H1 (cell line): ENCODE data around the gene PARP1. TPM values are rescaled to one million over a fixed set of nuclear protein-coding genes. Genes with fewer than 3 reads are reported as not detected.
A peak's percentile ranks its signal among the peaks of the same experiment; 100 is the strongest.

Experiments
- CTCF ChIA-PET: fragments of 300-600 bp; sonication (Branson Sonifier 250); formaldehyde crosslinking; loops from one replicate; lab custom pipeline; 2021; ENCODE audit not compliant: partially characterized antibody; lab: Charles Lee
- POLR2A ChIA-PET: fragments of 300-600 bp; sonication (Branson Sonifier 250); formaldehyde crosslinking; loops from one replicate; lab custom pipeline; 2021; ENCODE audit warnings: inconsistent platforms; ENCODE audit not compliant: partially characterized antibody; lab: Charles Lee
- DNase-seq, 2 experiments: peaks; one replicate each; pipeline versions ENCODE4 v3.0.0 to v3.0.0-alpha.2; 2010 to 2022; ENCODE audit warnings: low spot score in 2 of 2, low read depth in 1 of 2, mixed read lengths in 1 of 2
- FAIRE-seq: peaks from 2 replicates; lab custom pipeline; 2011; peaks lifted over from hg19 to GRCh38; lab: Jason Lieb, UNC
- H2AFZ ChIP-seq: 2 replicates; pipeline ENCODE4 v1.8.1; 2012; ENCODE audit warnings: low read length, inconsistent platforms
- H2AK5ac ChIP-seq: 2 replicates; pipeline ENCODE4 v1.6.1; 2013; ENCODE audit warnings: low read depth, low read length
- H2BK120ac ChIP-seq: replicated peaks from 2 replicates; pipeline ENCODE3; 2013; ENCODE audit warnings: low read depth, low read length, inconsistent platforms
- H2BK12ac ChIP-seq: 2 replicates; pipeline ENCODE4 v1.6.1; 2013; ENCODE audit warnings: low read depth, low read length
- H2BK15ac ChIP-seq: 2 replicates; pipeline ENCODE4 v1.6.1; 2013; ENCODE audit warnings: low read length
- H2BK20ac ChIP-seq: 2 replicates; pipeline ENCODE4 v1.6.1; 2013; ENCODE audit warnings: low read length
- H2BK5ac ChIP-seq: 2 replicates; pipeline ENCODE4 v1.6.1; 2013; ENCODE audit warnings: low read depth, low read length
- H3K14ac ChIP-seq: 2 replicates; pipeline ENCODE4 v1.6.1; 2013; ENCODE audit warnings: inconsistent platforms; ENCODE audit not compliant: insufficient read length
- H3K18ac ChIP-seq: 2 replicates; pipeline ENCODE4 v1.6.1; 2013; ENCODE audit warnings: low read length; ENCODE audit errors: extremely low read depth
- H3K23ac ChIP-seq: 2 replicates; pipeline ENCODE4 v1.6.1; 2013; ENCODE audit warnings: inconsistent platforms; ENCODE audit not compliant: insufficient read length
- H3K23me2 ChIP-seq: 2 replicates; pipeline ENCODE4 v1.6.1; 2013; ENCODE audit warnings: low read depth, low read length
- H3K27ac ChIP-seq: 2 replicates; pipeline ENCODE4 v1.6.1; 2011; ENCODE audit warnings: low read depth, low read length, inconsistent platforms
- H3K27me3 ChIP-seq, 4 experiments: replicated peaks in 1 of 4; 1 replicate in 1 of 4; 2 replicates in 3 of 4; pipeline versions ENCODE4 v1.6.1 to v1.8.1; 2011 to 2013; ENCODE audit warnings: low read length in 3 of 4, mild to moderate bottlenecking in 3 of 4, inconsistent platforms in 2 of 4, mixed read lengths in 2 of 4, moderate library complexity in 1 of 4; ENCODE audit not compliant: control insufficient read depth in 3 of 4, insufficient read depth in 3 of 4; ENCODE audit errors: extremely low read depth in 1 of 4
- H3K36me3 ChIP-seq, 4 experiments: 2 replicates each; pipeline versions ENCODE4 v1.6.1 to v1.8.1; 2011 to 2013; ENCODE audit warnings: mild to moderate bottlenecking in 4 of 4, low read length in 3 of 4, moderate library complexity in 2 of 4, control low read depth in 1 of 4, inconsistent platforms in 1 of 4; ENCODE audit not compliant: insufficient read depth in 4 of 4, control insufficient read depth in 2 of 4
- H3K4ac ChIP-seq: replicated peaks from 2 replicates; pipeline ENCODE3; 2013; ENCODE audit warnings: low read length, low read depth, mixed read lengths, inconsistent platforms; ENCODE audit not compliant: insufficient read length
- H3K4me1 ChIP-seq, 4 experiments: replicated peaks in 1 of 4; 1 replicate in 1 of 4; 2 replicates in 3 of 4; pipeline versions ENCODE4 v1.6.1 to v1.8.1; 2011 to 2013; ENCODE audit warnings: low read length in 3 of 4, inconsistent platforms in 2 of 4, mixed read lengths in 1 of 4; ENCODE audit not compliant: insufficient read depth in 4 of 4, control insufficient read depth in 3 of 4
- H3K4me2 ChIP-seq, 2 experiments: 2 replicates each; pipeline versions ENCODE4 v1.6.1 to v1.8.1; 2011 to 2013; ENCODE audit warnings: low read depth in 2 of 2, low read length in 2 of 2, control low read depth in 1 of 2, inconsistent platforms in 1 of 2, mild to moderate bottlenecking in 1 of 2; ENCODE audit not compliant: insufficient read depth in 1 of 2
- H3K4me3 ChIP-seq, 4 experiments: fragments of 200-600, 300-600 bp in 1 of 4; sonication (generic), shearing (Covaris generic), sonication (Bioruptor Twin) in 1 of 4; 2 replicates each; pipeline versions ENCODE4 v1.5.1 to v1.8.1; 2011 to 2016; ENCODE audit warnings: low read length in 4 of 4, low read depth in 3 of 4, control low read depth in 2 of 4, inconsistent platforms in 2 of 4, mild to moderate bottlenecking in 2 of 4, mixed read lengths in 1 of 4, moderate library complexity in 1 of 4; ENCODE audit not compliant: insufficient read depth in 2 of 4; ENCODE audit errors: extremely low read depth in 1 of 4
- H3K56ac ChIP-seq: replicated peaks from 2 replicates; pipeline ENCODE3; 2013; ENCODE audit warnings: low read depth, mild to moderate bottlenecking, mixed read lengths, low read length, inconsistent platforms; ENCODE audit not compliant: insufficient read length
- H3K79me1 ChIP-seq: 2 replicates; pipeline ENCODE4 v1.6.1; 2013; ENCODE audit warnings: low read depth, low read length, control low read depth
- H3K79me2 ChIP-seq, 2 experiments: 2 replicates each; pipeline versions ENCODE4 v1.6.1 to v1.8.1; 2012 to 2013; ENCODE audit warnings: low read length in 2 of 2, mild to moderate bottlenecking in 2 of 2, inconsistent platforms in 1 of 2; ENCODE audit not compliant: insufficient read depth in 2 of 2, control insufficient read depth in 1 of 2
- H3K9ac ChIP-seq, 4 experiments: replicated peaks in 1 of 4; 1 replicate in 1 of 4; 2 replicates in 3 of 4; pipeline versions ENCODE4 v1.6.1 to v1.8.1; 2011 to 2013; ENCODE audit warnings: low read depth in 3 of 4, low read length in 3 of 4, control low read depth in 2 of 4, mild to moderate bottlenecking in 2 of 4, moderate library complexity in 2 of 4, inconsistent platforms in 1 of 4; ENCODE audit errors: extremely low read depth in 1 of 4
- H3K9me3 ChIP-seq, 2 experiments: 2 replicates each; pipeline versions ENCODE4 v1.6.1 to v1.8.1; 2012 to 2013; ENCODE audit warnings: mild to moderate bottlenecking in 2 of 2, moderate library complexity in 2 of 2, control low read depth in 1 of 2, inconsistent platforms in 1 of 2, low read depth in 1 of 2, low read length in 1 of 2, mixed read lengths in 1 of 2; ENCODE audit not compliant: insufficient read depth in 2 of 2
- H4K20me1 ChIP-seq, 2 experiments: replicated peaks in 1 of 2; 2 replicates each; pipeline versions ENCODE3 to v1.8.1; 2011 to 2013; ENCODE audit warnings: inconsistent platforms in 2 of 2, low read length in 2 of 2, mild to moderate bottlenecking in 1 of 2; ENCODE audit not compliant: insufficient read depth in 2 of 2, control insufficient read depth in 1 of 2
- H4K5ac ChIP-seq: 2 replicates; pipeline ENCODE4 v1.6.1; 2013; ENCODE audit warnings: low read length, low read depth, mixed read lengths, inconsistent platforms; ENCODE audit not compliant: insufficient read length
- H4K8ac ChIP-seq: 2 replicates; pipeline ENCODE4 v1.8.0; 2013; ENCODE audit warnings: mild to moderate bottlenecking, moderate library complexity, low read length, inconsistent platforms; ENCODE audit not compliant: insufficient read depth; ENCODE audit errors: extremely low read depth
- H4K91ac ChIP-seq: replicated peaks from 2 replicates; pipeline ENCODE3; 2013; ENCODE audit warnings: low read length, mixed read lengths, inconsistent platforms; ENCODE audit not compliant: insufficient read length
- CHD2 ChIP-seq: IDR thresholded peaks from 2 replicates; pipeline ENCODE4 v1.6.1; 2012; ENCODE audit warnings: low read length, improper control_type of control experiment
- CREB1 ChIP-seq: IDR thresholded peaks from 2 replicates; pipeline ENCODE4 v1.6.1; 2012; ENCODE audit warnings: inconsistent platforms
- E2F6 ChIP-seq: IDR thresholded peaks from 2 replicates; pipeline ENCODE4 v1.6.1; 2012; ENCODE audit warnings: inconsistent platforms
- EZH2 ChIP-seq: fragments of 200-600 bp; sonication (generic); IDR thresholded peaks from 2 replicates; pipeline ENCODE4 v1.7.1; 2012; ENCODE audit warnings: low read depth, mild to moderate bottlenecking, moderate library complexity, low read length, inconsistent platforms; ENCODE audit not compliant: severe bottlenecking
- JUN ChIP-seq: IDR thresholded peaks from 2 replicates; pipeline ENCODE4 v1.6.1; 2011; ENCODE audit warnings: low read depth, mild to moderate bottlenecking, improper control_type of control experiment, low read length
- KDM4A ChIP-seq: IDR thresholded peaks from one replicate; pipeline ENCODE4 v1.7.1; 2012; ENCODE audit warnings: low read depth, mild to moderate bottlenecking, moderate library complexity, low read length, inconsistent platforms; ENCODE audit not compliant: severe bottlenecking
- MAFK ChIP-seq: IDR thresholded peaks from 2 replicates; pipeline ENCODE4 v1.6.1; 2012; ENCODE audit warnings: low read depth, mild to moderate bottlenecking, improper control_type of control experiment, low read length
- MAX ChIP-seq: IDR thresholded peaks from 2 replicates; pipeline ENCODE4 v1.6.1; 2012; ENCODE audit warnings: inconsistent platforms
- NRF1 ChIP-seq: IDR thresholded peaks from 2 replicates; pipeline ENCODE4 v1.6.1; 2011; ENCODE audit warnings: mild to moderate bottlenecking, low read depth, low read length, improper control_type of control experiment
- RAD21 ChIP-seq, 2 experiments: IDR thresholded peaks in 1 of 2; conservative IDR thresholded peaks in 1 of 2; 2 replicates each; pipeline ENCODE4 v1.6.1; 2011; ENCODE audit warnings: low read depth in 2 of 2, low read length in 2 of 2, improper control_type of control experiment in 1 of 2, inconsistent platforms in 1 of 2, mild to moderate bottlenecking in 1 of 2, moderate library complexity in 1 of 2
- SUZ12 ChIP-seq: fragments of 200-600 bp; sonication (generic); IDR thresholded peaks from 2 replicates; pipeline ENCODE4 v1.6.1; 2012; ENCODE audit warnings: mild to moderate bottlenecking, inconsistent platforms, low read length, moderate library complexity, mixed read lengths
- TAF7 ChIP-seq: optimal IDR thresholded peaks from 2 replicates; pipeline ENCODE3; 2011; ENCODE audit warnings: low read depth, mild to moderate bottlenecking, inconsistent platforms, low read length, moderate library complexity, borderline replicate concordance
- WGBS, 2 experiments: shearing (Covaris generic) in 1 of 2; methylation state at CpG; one replicate each; pipeline versions ENCODE4 v1.1.6 to v1.1.7; 2013 to 2015; ENCODE audit warnings: low lambda C conversion rate in 2 of 2, mixed read lengths in 2 of 2, inconsistent platforms in 1 of 2, low coverage in 1 of 2, missing lambda C conversion rate in 1 of 2; ENCODE audit not compliant: insufficient replicate concordance in 2 of 2, insufficient coverage in 1 of 2, insufficient read length in 1 of 2; ENCODE audit errors: extremely low coverage in 1 of 2, missing lambda C conversion rate in 1 of 2; 5-methylcytosine and 5-hydroxymethylcytosine counted together
- polyA plus RNA-seq, 7 experiments: library from polyadenylated mRNA; depleted of rRNA in 3 of 7; stranded (reverse) in 5 of 7; unstranded in 2 of 7; fragments of >200 nt in 5 of 7; fragments of 200-250 nt in 2 of 7; gene quantifications; 1 replicate in 5 of 7; 2 replicates in 1 of 7; 4 replicates in 1 of 7; pipeline versions ENCODE4 v1.2.1 to v1.2.3, GENCODE V29; 2011 to 2013; ENCODE audit warnings: missing spikeins in 2 of 7, mixed read lengths in 2 of 7
- total RNA-seq: library from RNA; stranded (reverse); fragmentation: NEBNext Ultra II Directional; extraction: Animal tissue kit (Norgen Biotek cat#: 25700); gene quantifications from 2 replicates; pipeline ENCODE4 v1.2.1, GENCODE V29; 2021

The PARP1 gene
- total and polyA plus RNA-seq, 2 of the 8 experiments (the other 6 are each of a cell fraction or from before 2014, with no cell fraction given) = 416 to 441 TPM

- Histone ChIP-seq H3K9ac (no peak overlapping the region), H4K91ac (peak overlapping the region; percentile 100), H3K18ac (peak overlapping the region; percentile 100), H3K36me3 (peaks cover 14 to 26% (median 22%) of the 10 kb centered on the region in 4 experiments), H4K20me1 (peaks cover 8 to 21% of the 10 kb centered on the region in 2 experiments), H4K5ac (peak overlapping the region; percentile 75), H2BK12ac (peak overlapping the region; percentile 100), H3K23me2 (peaks cover 14% of the 10 kb centered on the region), H3K79me1 (peaks cover 13% of the 10 kb centered on the region), H2BK15ac (no peak overlapping the region), H2AK5ac (peak overlapping the region; percentile 68), H3K27ac (peak overlapping the region; percentile 67; the same call in 1 of the 2 replicates), H2BK20ac (peak overlapping the region; percentile 99), H3K4me1 (peaks cover 16 to 32% (median 21%) of the 10 kb centered on the region in 4 experiments), H3K23ac (no peak overlapping the region), H3K79me2 (peaks cover 35 to 71% of the 10 kb centered on the region in 2 experiments), H2BK5ac (peak overlapping the region; percentile 97), H4K8ac (0 out of 2 replicates have a peak overlapping the region, but pooled peaks have one; percentile 60), H3K4ac (peak overlapping the region; percentile 99), H2AFZ (no peak overlapping the region), H2BK120ac (peak overlapping the region; percentile 99), H3K4me2 (peak overlapping the region; percentile 94 to 96), H3K9me3 (no peaks in the 10 kb centered on the region), H3K4me3 (peak overlapping the region; percentile 1 to 99 (median 36); a peak in 6 of 8 replicates), H3K27me3 (no peaks in the 10 kb centered on the region), H3K56ac (peak overlapping the region; percentile 65), H3K14ac (no peak overlapping the region)
- CTCF ChIA-PET = interaction anchor here (0.7 to 3.5 kb wide), 11 partner anchors 12 to 172 kb away, joined by 3 to 28 read pairs (median 4); no protein-coding TSS in a partner anchor
- POLR2A ChIA-PET = interaction anchor here (0.5 to 3.1 kb wide), 16 partner anchors 9 to 342 kb away, joined by 3 to 13 read pairs (median 4); partner anchors contain the start of gene LIN9
- DNase-seq = peak; percentile 59 to 66
- FAIRE-seq = peak; percentile 7
- WGBS, 2 experiments = 3% methylated on average over 2 of the region's 2 CpGs; no CpG with 5 or more reads in 1 of the 2 experiments
- no peak for TF ChIP-seq EZH2
- no peak for TF ChIP-seq MAFK
- TF ChIP-seq RAD21 (IDR thresholded peaks at IDR 0.05 in 1 of 2, conservative IDR thresholded peaks at IDR 0.05 in 1 of 2; ENCODE audit: low read depth in 2 of 2, low read length in 2 of 2) = no peak
- no peak for TF ChIP-seq CREB1
- no peak for TF ChIP-seq SUZ12
- peak; percentile 76 for TF ChIP-seq MAX
- no peak for TF ChIP-seq TAF7
- no peak for TF ChIP-seq CHD2
- TF ChIP-seq KDM4A = no peak
- TF ChIP-seq NRF1 = no peak
- peak; percentile 89 for TF ChIP-seq E2F6
- no peak for TF ChIP-seq JUN
Measured at GRCh38 chr1:226404904-226405222, 3.0 kb downstream of the PARP1 start.
